NCI-H1105 treated with DMSO at 0.1 percent for 48 hours (cell line): ENCODE measurements around the gene INO80C.
"Not testable (repeated sequence)": the region's sequence is repeated elsewhere in the genome, so short reads cannot be mapped to it uniquely, and the experiment has no call there.

Experiments used
- DNase-seq: peaks from one replicate; lab custom pipeline; 2025; lab: John Stamatoyannopoulos, UW

The INO80C gene

DNA sequence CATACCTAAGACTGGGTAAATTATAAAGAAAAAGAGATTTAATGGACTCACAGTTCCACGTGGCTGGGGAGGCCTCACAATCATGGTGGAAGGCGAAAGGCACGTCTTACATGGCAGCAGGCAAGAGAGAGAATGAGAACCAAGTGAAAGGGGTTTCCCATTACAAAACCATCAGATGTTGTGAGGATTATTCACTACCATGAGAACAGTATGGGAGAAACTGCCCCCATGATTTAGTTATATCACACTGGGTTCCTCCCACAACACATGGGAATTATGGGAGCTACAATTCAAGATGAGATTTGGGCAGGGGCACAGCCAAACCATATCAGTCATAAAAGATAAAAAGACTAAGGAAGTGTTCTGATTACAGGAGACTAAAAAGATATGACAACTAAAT lies 8.5 kb downstream of the INO80C start:
- DNase-seq: not testable (repeated sequence)

DNA sequence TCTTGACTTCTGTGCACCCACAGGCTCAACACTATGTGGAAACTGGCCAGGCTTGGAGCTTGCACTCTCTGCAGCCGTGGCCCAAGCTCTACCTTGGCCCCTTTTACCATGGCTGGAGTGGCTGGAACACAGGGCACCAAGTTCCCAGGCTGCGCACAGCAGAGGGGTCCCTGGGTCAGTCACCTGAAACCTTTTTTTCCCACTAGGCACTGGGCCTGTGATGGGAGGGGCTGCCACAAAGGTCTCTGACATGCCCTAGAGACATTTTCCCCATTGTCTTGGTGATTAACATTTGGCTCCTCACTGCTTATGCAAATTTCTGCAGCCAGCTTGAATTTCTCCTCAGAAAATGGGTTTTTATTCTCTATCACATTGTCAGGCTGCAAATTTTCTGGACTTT lies 9.4 kb downstream of the INO80C start:
- not testable (repeated sequence) for DNase-seq

DNA sequence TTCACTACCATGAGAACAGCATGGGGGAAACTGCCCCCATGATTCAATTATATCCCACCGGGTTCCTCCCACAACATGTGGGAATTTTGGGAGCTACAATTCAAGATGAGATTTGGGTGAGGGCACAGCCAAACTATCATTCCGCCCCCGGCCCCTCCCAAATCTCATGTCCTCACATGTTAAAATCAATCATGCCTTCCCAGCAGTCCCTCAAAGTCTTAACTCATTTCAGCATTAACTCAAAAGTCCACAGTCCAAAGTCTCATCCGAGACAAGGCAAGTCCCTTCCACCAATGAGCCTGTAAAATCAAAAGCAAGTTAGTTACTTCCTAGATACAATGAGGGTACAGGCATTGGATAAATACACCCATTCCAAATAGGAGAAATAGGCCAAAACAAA lies 10.2 kb downstream of the INO80C start:
- DNase-seq: not testable (repeated sequence)

DNA sequence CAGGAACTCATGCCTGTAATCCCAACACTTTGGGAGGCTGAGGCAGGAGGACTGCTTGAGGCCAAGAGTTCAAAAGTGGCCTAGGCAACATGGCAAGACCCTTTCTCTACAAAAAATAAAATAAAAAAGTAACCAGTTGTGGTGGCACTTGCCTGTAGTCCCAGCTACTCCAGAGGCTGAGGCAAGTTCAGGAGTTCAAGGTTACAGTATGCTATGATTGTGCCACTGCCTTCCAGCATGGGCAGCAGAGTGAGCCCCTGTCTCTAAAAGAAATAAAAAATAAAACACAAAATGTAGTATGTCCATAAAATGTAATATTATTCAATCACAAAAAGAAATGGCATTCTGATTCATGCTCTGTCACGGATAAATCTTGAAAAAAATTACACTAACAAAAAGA lies 11.9 kb downstream of the INO80C start:
- DNase-seq: no peak

DNA sequence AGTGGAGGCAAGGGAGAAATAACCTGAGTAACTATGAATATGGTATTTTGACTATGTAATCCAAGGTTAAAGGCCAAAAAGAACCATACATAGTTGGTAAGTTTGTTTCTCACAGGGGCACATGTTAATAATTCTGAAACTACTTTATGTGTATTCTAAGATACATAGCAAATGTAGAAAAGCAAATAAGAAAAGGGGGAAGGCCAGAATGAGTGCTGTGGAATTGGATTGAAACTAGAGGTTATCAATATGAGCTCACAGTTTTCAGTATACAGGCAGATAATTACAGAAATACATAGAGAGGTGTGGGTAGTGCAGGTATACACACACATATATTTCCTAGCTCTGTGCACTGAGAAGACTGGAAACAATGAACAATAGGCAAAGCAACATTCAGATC lies 13.7 kb downstream of the INO80C start:
- DNase-seq: no peak

DNA sequence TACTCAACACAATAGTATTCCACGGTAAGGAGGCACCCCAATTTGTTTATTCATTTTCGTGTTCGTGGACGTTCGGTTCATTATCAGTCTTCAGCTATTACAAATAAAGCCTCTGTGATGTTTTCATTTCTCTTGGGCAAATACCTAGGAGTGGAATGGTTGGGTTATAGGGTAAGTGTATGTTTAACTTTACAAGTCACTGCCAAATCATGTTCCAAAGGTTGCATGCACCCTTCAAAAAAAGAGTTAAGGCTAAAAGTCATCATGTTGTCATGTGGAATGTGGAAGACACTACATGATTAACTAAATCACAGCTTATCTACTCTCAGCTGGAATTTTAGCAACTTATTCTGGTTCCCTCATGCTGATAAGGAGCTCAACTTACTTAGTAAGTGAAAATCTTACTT lies 15.8 kb downstream of the INO80C start:
- DNase-seq: no peak

DNA sequence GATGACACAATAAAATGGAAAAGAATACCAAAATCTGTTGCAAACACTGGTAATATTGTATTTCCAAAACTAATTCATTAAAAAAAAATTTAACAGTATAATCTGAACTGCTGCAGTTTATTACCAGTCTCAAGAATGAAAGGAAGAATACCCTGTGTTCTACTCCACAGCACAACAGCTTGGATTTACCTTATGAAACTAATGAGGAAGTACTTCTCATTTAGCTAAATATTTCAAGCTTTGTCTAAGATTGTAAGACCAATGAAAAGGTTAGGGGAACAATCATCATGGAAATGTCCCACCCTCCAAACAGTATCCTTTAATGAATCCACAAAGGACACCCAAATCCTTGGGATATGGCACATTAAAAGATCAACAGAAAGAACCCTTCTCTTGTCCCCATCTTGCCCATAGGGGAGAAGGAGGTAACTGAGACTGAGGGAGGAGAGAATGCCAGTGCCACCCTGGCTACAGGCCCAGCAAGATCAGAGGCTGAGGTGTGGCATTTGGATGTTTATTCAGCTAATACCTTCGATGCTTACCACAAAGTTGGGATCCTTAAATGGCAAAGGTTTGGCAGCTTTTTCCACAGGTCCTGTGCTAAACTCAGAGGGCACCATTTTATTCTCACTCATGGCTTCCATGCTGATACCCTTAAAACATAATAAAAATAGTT lies 17.7 kb downstream of the INO80C start:
- DNase-seq: no peak

DNA sequence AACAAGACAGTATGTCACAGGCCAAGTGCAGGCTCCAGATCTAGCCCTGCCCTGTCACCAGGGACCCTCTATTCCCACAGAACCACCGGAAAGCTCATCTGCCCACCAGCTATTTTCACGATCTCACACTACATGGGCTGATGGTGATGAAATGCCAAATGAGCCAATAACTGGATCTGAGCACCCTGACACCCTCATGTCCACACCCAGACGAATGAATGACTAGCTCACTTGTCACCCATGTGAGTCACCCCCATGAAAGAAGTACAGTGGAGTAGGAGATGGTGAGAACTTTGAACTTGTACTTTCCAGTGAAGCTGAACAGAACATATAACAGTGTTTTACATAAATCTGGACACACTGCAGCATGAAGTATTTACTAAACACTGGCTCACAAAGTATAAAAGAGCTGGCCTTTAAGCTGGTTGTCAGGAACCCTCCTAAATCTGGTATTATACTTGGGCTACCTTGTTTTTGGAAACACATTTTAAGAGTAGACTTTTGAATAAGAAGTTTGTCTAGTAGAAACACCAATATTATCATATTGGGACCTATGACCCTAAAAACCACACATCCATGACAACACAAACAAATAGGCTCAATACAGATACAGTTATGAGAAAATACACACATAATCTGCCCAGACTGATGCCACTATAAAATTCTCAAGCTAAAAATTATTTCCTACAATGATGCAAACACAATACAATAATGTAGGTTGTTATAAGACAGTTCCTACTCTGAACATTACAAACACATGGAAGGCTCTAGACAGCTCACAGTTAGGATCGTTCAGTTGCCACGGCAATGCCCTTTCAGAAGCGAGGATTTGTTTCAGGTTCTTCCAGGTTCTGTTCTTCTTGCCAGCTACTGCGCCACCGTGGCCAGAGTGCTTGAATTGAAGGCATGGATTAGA lies 19.0 kb downstream of the INO80C start:
- no peak for DNase-seq

DNA sequence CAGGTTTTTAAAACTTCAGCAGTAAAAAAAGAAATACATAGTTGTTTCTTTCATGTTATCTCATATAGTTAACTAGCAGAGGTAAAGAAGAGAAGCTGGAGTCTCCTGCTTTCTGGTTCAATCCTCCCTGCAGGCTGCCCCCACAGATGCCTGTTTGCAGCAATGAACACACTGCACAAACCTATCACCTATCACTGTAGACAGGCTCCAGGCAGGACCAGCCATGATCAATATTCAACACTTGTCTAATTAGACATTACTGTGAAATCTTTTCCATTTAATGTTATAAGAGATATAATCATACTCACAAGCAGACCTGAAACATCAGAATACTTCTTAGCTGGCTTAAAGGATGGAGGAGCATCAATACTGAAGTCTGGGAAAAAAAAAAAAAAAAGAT lies 19.8 kb downstream of the INO80C start:
- no peak for DNase-seq

DNA sequence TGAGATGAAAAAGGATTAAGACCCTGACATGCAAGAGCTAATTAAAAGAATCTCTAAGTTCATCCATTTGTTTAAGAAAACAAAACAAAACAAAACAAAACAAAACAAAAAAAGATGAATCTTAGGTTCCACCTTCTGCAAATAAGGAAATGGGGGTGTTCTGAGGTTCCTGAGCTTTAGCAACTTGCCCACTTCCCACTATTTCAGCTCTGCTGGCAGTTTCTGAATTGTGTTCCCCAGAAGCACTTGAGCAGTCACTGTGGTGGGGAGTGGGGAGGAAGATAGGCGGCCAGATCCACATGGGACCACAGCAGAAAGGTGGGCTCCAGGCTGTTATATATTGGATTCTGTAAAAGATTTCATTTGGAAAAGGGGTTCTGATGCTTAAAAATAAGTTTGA lies 20.3 kb downstream of the INO80C start:
- DNase-seq: no peak

DNA sequence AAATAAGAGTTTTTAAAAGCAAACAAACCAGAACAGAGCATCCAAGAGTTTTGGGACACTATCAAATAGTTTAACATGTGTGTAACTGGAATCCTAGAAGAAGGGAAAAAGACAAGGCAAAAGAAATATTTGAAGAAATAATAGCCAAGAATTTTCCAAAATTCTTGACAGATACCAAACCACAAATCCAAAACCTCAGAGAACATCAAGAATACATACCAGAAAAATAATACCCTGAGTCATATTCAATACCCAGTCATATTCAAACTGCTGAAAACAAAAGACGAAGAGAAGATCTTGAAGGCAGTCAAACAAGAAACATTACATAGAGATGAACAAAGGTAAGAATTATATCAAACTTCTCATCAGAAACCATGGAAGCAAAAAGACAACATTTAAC lies 22.9 kb downstream of the INO80C start:
- no peak for DNase-seq

DNA sequence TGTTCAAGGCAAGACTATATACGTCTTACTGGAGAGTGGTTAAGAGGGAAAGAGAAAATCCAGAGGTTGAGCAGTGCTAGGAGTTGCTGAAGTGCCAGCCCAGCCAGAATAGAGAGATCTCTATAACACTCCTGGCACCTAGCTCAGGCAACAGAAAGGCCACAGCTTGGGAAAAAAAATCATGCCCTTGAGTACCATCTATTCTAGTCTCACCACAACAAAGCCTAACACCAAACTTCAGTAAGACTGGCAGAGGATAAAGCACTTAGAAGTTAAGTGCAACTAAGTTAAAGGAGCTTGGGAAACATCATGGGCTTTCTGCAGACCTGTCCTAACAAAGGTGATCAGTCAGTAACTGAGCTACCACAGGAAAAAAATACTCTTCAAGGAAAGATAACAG lies 24.2 kb downstream of the INO80C start:
- no peak for DNase-seq

DNA sequence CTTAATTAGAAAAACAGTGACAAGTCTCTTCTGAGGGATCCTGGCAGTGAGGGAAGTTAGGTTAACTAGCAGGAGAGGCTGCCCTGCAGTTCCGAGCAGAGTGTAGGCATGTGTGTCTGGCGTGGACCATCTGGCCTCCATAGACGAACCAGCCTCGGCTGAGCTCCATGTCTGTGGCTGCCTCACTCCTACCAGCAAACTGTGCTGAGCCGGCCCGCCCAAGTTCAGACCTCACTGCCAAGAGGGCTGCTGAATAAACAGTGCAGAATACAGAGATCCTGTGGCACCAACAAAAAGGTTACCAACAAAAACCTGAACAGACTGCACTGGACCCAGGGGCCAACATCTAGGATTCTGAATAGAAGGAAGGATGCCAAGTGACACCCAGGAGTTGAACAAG lies 27.3 kb downstream of the INO80C start:
- DNase-seq: no peak

DNA sequence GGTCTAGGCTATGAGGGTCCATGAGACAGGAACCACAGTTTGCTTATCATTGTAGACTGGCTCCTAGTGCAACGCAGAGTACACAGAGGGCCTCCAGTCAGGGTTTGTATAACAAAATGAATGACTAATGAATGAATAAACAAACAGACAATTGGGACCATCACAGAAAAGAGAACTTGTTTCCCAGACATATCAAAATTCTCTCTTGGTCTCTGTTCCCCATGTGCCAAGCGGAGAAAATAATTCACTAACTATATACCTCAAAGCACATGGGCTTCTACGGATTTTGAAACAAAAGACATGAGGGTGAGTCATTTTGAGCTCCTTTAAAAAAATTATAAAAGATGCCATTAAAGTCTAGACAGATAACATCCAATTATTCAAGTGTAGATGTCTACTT lies 28.0 kb downstream of the INO80C start:
- no peak for DNase-seq

DNA sequence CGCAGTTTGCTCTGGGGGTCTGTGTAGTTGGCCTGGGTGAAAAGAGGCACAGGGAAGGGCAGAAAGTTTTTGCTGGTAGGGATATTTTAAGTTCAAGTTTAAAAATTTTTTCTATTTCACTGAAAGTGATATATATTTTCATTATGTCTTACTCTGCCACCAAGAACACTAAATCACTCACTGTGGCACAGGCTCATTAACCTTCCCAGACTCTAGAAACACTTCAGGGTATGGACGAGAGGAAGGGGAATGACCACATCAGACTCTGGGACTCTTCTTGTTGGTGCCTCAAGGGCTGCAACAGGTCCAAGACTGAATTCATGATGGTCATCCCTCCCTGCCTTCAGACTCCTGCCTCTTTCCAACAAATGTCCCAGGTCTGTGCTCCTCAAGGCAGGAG lies 29.0 kb downstream of the INO80C start:
- no peak for DNase-seq

DNA sequence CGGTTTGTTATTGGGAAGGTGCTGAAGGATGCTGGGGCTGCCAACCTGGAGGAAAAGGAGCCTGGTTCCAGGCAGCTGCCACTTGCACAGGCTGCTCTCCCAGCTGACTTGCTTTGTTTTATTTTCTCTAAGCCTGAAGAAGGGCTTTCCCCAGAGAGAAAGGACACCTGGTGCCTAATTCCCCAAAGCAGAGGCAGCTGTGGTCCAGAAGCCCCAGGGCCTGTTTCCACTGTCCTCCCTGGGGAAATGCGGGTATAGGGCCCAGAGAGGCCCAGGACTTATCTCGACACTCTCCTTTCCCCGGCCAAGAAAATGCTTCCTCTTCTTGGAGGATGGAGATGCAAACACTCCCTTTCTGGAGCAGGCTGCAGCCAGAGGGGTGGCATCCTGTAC lies 30.1 kb downstream of the INO80C start:
- no peak for DNase-seq

DNA sequence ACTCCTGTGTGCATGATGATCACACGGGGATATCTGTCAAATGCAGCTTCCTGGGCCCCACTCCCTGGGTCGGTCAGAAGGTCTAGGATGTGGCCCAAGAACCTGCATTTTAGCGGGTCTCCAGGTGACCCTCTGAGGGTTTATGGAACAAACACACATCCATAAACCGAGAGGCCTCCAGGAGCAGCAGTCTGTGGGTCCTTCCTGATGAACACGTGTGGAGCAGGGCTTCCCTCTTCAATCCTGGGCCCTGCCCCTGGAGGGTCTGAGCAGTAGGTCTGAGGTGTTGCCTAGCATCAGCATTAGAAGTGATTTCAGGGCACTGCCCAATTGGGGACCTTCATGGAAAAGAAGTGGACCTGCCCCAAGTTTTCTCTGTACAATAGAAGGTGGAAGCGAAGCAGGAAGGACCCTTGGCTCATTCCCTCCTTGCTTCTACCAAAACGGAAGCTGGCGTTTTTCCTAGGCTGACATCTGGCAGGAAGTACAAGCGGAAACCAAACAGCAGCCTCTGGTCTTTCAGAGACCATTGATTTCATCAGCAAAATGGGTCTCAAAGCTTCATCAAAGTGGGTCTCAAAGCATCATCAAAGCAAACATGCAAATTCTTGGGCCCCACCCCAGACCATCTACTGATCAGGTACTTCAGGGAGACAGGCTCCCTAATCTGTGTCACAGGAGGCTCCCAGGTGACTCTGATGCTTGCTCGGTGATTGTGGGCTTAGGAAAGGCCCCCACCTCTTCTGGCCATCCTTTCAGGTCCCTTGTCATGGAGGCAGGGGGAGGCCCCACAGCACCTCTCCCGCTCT lies 30.7 kb downstream of the INO80C start:
- no peak for DNase-seq

DNA sequence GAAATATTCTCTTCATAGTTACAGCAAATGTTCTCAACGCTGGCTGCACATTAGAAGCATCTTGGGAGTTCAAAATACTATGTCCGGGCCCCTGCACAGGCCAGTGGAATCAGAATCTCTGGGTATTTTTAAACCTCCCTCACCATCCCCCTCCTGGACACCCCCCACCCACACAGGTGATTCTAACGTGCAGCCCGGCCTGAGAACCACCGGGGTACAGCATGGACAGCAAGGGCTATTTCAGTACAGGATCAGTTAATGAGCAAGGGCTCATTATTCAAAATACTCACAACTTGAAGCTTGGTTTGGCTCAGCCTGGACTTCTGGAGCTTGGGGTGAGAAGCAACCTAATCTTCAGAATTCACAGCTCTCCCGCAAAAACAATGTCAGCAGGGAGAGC lies 31.4 kb downstream of the INO80C start:
- no peak for DNase-seq

DNA sequence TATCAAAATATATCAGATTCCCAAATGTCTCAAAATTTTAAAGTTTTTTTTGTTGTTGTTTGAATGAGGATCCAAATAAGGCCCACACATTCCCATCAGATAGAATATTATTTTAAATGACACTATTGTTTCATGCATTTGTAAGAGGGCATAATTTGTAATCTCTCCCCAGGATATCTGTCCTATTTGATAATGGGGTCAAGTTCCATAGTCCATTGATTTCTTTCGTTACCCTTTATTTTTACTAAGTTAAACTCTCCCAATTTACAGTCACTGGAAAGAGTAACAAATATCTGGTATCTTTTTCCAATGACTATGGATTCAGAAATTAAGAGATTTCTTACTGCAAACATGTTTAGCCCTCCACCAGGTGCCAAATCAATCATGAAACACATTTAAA lies 32.4 kb downstream of the INO80C start:
- DNase-seq: no peak

DNA sequence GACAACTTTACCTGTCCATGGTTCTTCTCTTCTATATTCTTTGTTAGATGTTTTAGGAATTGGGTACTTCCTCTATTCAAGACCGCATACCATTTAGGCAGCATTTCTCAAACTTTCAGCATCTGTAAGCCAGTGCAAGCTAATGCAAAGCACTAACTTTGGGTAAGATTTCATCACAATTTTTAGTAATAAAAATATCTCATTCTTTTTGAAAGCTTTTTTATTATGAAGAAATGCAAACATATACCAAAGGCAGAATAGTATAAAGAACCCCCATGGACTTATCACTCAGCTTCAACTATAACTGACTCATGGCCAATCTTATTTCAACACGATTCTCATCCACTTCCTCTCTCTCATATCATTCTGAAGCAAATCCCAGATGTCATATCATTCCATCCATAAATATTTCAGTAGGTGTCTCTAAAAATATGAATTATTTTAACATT lies 32.9 kb downstream of the INO80C start:
- no peak for DNase-seq

DNA sequence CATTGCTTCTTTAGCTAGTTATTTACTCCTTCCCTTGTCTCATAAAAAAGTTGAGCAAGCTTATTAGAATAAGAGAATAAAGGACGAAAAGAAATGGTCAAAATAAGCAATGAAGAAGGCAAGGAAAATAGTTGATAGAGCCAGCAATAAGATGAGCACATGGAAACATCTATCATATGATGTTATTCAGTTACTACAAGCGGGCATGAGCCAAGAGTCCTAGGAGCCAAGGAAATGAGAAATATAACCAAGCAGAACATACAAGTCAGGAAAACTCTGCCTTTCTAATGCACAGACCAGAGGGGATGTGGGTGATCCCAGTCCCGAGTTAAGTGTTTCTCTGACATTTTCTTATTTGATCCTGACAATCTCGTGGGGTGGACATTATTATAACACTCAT lies 33.9 kb downstream of the INO80C start:
- no peak for DNase-seq

DNA sequence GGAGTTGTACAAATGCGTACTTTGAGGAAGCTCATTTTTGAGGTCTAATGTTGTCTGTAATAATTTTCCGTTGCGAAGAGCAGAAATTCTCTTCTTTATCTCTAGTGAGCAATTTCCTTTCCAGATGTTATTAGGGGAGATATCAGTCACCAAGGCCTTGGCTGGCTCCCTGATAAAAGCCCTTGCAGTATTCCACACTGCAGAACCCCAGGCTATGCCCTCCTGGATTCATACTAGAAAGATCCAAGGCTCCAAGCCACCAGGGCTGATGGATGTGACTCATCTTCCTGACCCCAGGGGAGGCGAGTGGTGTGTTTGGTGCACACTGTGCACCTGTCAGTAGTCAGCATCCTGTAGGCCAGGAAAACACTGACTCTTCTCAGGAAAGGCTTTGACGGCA lies 34.7 kb downstream of the INO80C start:
- DNase-seq: no peak

DNA sequence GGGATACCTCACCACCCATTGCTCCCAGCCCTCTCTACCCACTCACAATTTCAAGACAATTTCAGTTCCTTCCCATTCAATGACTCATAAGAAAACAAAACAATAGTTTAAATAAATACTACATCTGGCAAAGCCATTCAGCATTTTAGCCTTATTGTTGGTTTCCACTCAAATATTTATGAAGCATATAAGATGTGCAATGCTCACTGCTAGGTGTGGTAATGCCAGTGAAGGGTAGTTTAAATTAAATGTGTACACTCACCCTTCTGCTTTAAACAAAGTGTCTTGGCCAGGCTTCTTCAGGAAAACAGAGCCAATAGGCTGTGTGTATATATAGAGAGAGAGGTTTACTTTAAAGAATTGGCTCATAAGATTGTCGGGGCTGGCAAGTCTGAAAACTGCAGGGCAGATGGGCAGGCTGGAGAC lies 37.0 kb downstream of the INO80C start:
- DNase-seq: no peak
